Calu3 (cell line): Measurements from ENCODE around the gene TMEM134. TPM values are rescaled to one million over a fixed set of nuclear protein-coding genes. Genes with fewer than 3 reads are reported as not detected.

Experiments used
- BruUV-seq: library from RNA; stranded (reverse); fragments of 400-500 nt; replicated peaks from 2 replicates; lab custom pipeline; 2021; lab: Mats Ljungman, UMichigan
- CTCF ChIA-PET: fragments of 300-600 bp; sonication (Branson Sonifier 250); formaldehyde crosslinking; loops from one replicate; lab custom pipeline; 2022; ENCODE audit warnings: antibody characterized with exemption; lab: Charles Lee
- DNase-seq: peaks from one replicate; pipeline ENCODE4 v3.0.0; 2022
- H3K27ac Mint-ChIP-seq: one replicate; pipeline ENCODE4 v1.8.0; 2022; ENCODE audit warnings: mixed read lengths; ENCODE audit not compliant: unreplicated experiment
- H3K27me3 Mint-ChIP-seq: one replicate; pipeline ENCODE4 v1.8.0; 2022; ENCODE audit warnings: mixed read lengths; ENCODE audit not compliant: unreplicated experiment
- H3K36me3 Mint-ChIP-seq: one replicate; pipeline ENCODE4 v1.8.0; 2022; ENCODE audit warnings: mild to moderate bottlenecking, moderate library complexity, mixed read lengths; ENCODE audit not compliant: insufficient read depth, unreplicated experiment
- H3K4me1 Mint-ChIP-seq: one replicate; pipeline ENCODE4 v1.8.0; 2022; ENCODE audit warnings: mild to moderate bottlenecking, low read depth, mixed read lengths; ENCODE audit not compliant: unreplicated experiment
- H3K4me3 Mint-ChIP-seq: one replicate; pipeline ENCODE4 v1.8.0; 2022; ENCODE audit warnings: mild to moderate bottlenecking, low read depth, moderate library complexity, mixed read lengths; ENCODE audit not compliant: unreplicated experiment
- H3K9me3 Mint-ChIP-seq: one replicate; pipeline ENCODE4 v1.8.0; 2022; ENCODE audit warnings: low read depth, mixed read lengths; ENCODE audit not compliant: unreplicated experiment
- CTCF ChIP-seq: fragments of 200-600 bp; IDR thresholded peaks from one replicate; pipeline ENCODE4 v1.8.0; 2022; ENCODE audit warnings: antibody characterized with exemption; ENCODE audit not compliant: unreplicated experiment
- intact Hi-C: fragments of 100-400 bp; cut with micrococcal nuclease; formaldehyde crosslinking; loops from one replicate; pipeline ENCODE4 v1.10.0; 2022; ENCODE audit not compliant: unreplicated experiment
- total RNA-seq: library from RNA; stranded (reverse); gene quantifications from 2 replicates; pipeline ENCODE4 v1.2.3, GENCODE V29; 2022

The TMEM134 gene
- total RNA-seq, 1 experiment from 2014 or later: 31.9 TPM

- CTCF ChIA-PET: interaction anchor here (0.5 to 0.6 kb wide), 2 partner anchors 28 to 42 kb away, joined by 3 to 4 read pairs; partner anchors contain the start of gene RAD9A
These were observed 49.6 kb downstream of the TMEM134 start for GRCh38 chr11:67419325-67420049.

GRCh38 chr11:67418476-67419281, 50.4 kb downstream of the TMEM134 start:
- intact Hi-C loops: no loop called here
- peaks cover 26% of the 10 kb centered on the region for H3K27me3 Mint-ChIP-seq
- BruUV-seq: no TSS peak
- peaks cover 26% of the 10 kb centered on the region for H3K4me1 Mint-ChIP-seq
- CTCF ChIA-PET: interaction anchor here (0.5 kb wide), 1 partner anchor 42 kb away, joined by 4 read pairs; no protein-coding TSS in a partner anchor
- H3K27ac Mint-ChIP-seq: no peak overlapping the region
- peaks cover 29% of the 10 kb centered on the region for H3K36me3 Mint-ChIP-seq
- no peaks in the 10 kb centered on the region for H3K9me3 Mint-ChIP-seq
- TF ChIP-seq CTCF: no peak
- H3K4me3 Mint-ChIP-seq: no peak overlapping the region
- no peak for DNase-seq

More at GRCh38 chr11:67419325-67420049, 49.6 kb downstream of the TMEM134 start:
- peaks cover 26% of the 10 kb centered on the region for H3K4me1 Mint-ChIP-seq
- H3K36me3 Mint-ChIP-seq: peaks cover 29% of the 10 kb centered on the region
- H3K9me3 Mint-ChIP-seq: no peaks in the 10 kb centered on the region
- BruUV-seq: no TSS peak
- H3K27me3 Mint-ChIP-seq: peaks cover 23% of the 10 kb centered on the region
- intact Hi-C loops: loop anchor here (10.0 kb wide), 1 partner anchor 85 kb away; the partner anchor contains the start of genes CDK2AP2 and PITPNM1
- no peak for DNase-seq
- no peak overlapping the region for H3K27ac Mint-ChIP-seq
- no peak overlapping the region for H3K4me3 Mint-ChIP-seq
- TF ChIP-seq CTCF: no peak

- CTCF ChIA-PET: interaction anchor here (0.6 kb wide), 1 partner anchor 44 kb away, joined by 4 read pairs; no protein-coding TSS in a partner anchor
- TF ChIP-seq CTCF: no peak
- Mint-ChIP-seq H3K36me3 (peaks cover 21% of the 10 kb centered on the region), H3K9me3 (no peaks in the 10 kb centered on the region), H3K4me3 (no peak overlapping the region), H3K27me3 (peaks cover 39% of the 10 kb centered on the region), H3K4me1 (peaks cover 17% of the 10 kb centered on the region), H3K27ac (no peak overlapping the region)
- intact Hi-C loops: no loop called here
- BruUV-seq: no TSS peak
- DNase-seq: no peak
These were observed 51.6 kb downstream of the TMEM134 start for GRCh38 chr11:67417425-67417824.

- CTCF ChIA-PET: interaction anchor here (0.6 kb wide), 1 partner anchor 44 kb away, joined by 4 read pairs; no protein-coding TSS in a partner anchor
- intact Hi-C loops: no loop called here
- peaks cover 16% of the 10 kb centered on the region for H3K4me1 Mint-ChIP-seq
- H3K27me3 Mint-ChIP-seq: peaks cover 46% of the 10 kb centered on the region
- no peak overlapping the region for H3K27ac Mint-ChIP-seq
- no TSS peak for BruUV-seq
- DNase-seq: no peak
- H3K4me3 Mint-ChIP-seq: no peak overlapping the region
- no peak for TF ChIP-seq CTCF
- no peaks in the 10 kb centered on the region for H3K9me3 Mint-ChIP-seq
- H3K36me3 Mint-ChIP-seq: peaks cover 21% of the 10 kb centered on the region
These were observed 52.4 kb downstream of the TMEM134 start for GRCh38 chr11:67416416-67417335.
